ENCODE results near the gene OR4D2.
"Not testable (repeated sequence)": the region's sequence is repeated elsewhere in the genome, so short reads cannot be mapped to it uniquely, and the experiment has no call there.

OR4D2 gene

GRCh38 chr17:58166682-58167081, at the start of gene OR4D2:
OR4D2 (plus strand) TSS chr17:58166982; CDS start chr17:58169656, 2,674 bp downstream.
- DNase-seq: no peak

GRCh38 chr17:58117382-58117781, 49.4 kb upstream of the OR4D2 start:
- DNase-seq: no peak

- DNase-seq: no peak
These were observed 47.3 kb upstream of the OR4D2 start for GRCh38 chr17:58119491-58119890.

DNA sequence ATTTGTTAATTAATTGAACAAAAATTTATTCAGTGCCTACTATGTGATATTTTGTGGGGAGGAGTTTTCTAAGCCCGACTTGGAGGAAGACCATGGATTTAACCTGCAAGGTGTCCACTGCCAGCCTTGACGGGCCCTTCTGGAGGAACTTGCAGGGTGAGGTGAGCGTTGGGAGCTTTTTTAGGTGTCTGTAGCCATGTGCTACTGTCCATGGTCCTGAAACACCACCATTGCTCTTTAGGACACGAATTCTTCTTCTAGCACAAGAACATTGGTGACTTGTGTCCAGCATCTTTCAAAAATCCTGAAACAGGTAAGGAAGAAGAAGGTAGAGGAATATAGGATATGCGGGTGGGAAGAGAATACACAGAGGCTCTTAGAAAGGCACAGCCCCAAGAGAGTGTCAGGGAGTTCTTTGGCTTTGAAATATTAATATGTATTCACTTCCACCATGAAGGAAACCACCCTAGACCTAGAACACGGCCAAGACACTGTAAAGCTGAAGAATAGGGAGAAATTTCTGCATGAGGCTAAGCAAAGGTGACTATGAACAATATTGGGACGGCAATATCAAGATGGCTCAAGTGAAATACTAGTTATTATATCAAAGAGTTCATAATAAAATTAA, 46.5 kb upstream of the OR4D2 start:
- DNase-seq: peak; percentile 14

DNA sequence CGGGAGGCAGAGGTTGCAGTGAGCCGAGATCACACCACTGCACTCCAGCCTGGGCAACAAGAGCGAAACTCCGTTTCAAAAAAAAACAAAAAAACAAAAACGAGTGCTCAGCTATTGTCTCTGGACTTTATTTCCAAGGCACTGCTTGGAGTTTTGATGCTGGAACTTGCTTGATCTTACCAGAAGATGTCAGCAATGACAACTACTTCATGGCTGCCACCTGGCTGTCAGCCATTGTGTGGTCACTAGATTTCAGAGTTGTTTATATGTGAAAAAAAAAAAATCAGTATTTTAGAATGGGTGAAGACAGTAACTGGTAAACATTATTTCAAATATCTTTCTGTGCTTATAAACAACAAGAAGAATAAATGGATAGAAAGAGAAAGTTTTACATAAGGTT, 44.9 kb upstream of the OR4D2 start:
- DNase-seq: peak; percentile 43

GRCh38 chr17:58127846-58128245, 38.9 kb upstream of the OR4D2 start:
- DNase-seq: no peak

DNA sequence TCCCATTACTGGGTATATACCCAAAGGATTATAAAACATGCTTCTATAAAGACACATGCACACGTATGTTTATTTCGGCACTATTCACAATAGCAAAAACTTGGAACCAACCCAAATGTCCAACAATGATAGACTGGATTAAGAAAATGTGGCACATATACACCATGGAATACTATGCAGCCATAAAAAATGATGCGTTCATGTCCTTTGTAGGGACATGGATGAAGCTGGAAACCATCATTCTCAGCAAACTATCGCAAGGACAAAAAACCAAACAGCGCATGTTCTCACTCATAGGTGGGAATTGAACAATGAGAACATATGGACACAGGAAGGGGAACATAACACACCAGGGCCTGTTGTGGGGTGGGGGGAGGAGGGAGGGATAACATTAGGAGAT, 34.1 kb upstream of the OR4D2 start:
- not testable (repeated sequence) for DNase-seq

- DNase-seq: no peak
These were observed 30.0 kb upstream of the OR4D2 start for GRCh38 chr17:58136669-58137279.

GRCh38 chr17:58141505-58141904, 25.3 kb upstream of the OR4D2 start:
- DNase-seq: no peak

DNA sequence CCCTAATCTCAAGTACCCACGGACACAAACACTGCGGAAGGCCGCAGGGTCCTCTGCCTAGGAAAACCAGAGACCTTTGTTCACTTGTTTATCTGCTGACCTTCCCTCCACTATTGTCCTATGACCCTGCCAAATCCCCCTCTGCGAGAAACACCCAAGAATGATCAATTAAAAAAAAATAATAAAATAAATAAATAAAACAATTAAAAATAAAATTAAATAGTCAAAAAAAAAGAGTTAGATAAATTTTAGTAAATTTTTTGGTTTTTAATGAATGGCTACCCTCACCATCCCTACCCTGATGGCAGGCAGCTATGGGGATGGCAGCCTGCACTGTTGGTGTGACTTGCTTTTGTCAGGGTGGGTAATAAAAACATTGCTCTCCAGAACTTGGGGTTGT, 23.4 kb upstream of the OR4D2 start:
- not testable (repeated sequence) for DNase-seq

DNA sequence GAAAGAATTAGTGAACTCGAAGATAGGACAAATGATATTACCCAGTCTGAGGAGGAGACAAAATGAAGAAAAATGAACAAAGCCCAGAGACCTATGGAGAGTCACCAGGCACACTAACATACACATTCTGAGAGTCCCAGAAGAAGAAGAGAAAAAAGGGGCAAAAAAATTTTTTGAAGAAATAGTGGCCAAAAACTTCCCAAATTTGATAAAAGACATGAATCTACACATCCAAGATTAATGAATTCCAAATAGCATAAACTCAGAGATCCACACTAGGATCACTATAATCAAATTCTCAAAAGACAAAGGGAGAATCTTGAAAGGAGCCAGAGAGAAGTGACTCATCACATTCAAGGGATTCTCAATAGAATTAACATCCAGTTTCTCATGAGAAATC, 22.0 kb upstream of the OR4D2 start:
- DNase-seq: no peak

DNA sequence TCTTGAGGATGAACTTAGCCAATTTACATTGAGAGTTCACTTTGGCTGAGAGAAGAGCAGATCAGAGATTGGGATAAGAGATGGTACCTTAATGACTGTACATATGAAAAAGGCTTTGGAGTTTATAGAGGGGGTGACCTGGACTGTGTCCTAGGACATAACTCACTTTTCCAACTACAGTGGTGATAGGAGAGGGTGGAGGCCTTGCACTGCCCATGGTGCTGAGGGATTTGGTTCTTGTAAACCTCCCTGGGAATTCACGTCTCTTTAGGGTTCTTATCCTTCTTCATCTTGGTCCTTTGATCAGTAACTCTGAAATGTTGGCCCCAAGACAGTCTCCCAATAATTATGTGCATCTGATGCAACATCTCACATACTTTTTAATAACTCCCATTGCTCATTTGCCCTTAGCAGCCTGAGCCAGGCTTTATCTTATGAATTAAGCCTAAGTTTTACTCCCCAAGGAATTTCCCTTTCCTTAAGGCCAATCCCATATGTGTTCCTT, 18.8 kb upstream of the OR4D2 start, which contains the start of gene OR4D1:
OR4D1 (plus strand) TSS at position 455 of the 505 bp plus-strand sequence. CDS start 6,770 bp downstream, outside the sequence.
- DNase-seq: no peak

- DNase-seq: no peak
These were observed 18.2 kb upstream of the OR4D2 start for GRCh38 chr17:58148609-58149008.

DNA sequence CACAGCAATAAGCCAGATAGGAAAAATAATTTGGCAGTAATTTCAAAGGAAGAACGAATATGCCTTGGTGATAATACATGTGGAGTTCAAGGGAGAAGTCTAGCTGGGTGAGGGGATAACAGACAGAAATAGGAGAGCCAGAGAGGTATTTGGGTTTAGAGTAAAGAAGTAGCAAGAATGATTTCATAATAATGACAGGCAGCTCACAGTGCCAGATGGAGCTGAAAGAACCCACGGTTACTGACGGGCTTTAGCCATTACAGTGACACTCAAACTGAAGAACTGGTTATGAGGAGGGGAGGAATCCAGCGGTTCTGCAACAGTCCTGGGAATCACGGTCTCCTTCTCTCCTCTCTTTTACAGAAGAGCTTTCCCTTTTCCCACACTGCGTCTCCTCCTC, 16.4 kb upstream of the OR4D2 start:
- no peak for DNase-seq

- DNase-seq: peak; percentile 82
These were observed 13.7 kb upstream of the OR4D2 start for GRCh38 chr17:58153046-58153445.

DNA sequence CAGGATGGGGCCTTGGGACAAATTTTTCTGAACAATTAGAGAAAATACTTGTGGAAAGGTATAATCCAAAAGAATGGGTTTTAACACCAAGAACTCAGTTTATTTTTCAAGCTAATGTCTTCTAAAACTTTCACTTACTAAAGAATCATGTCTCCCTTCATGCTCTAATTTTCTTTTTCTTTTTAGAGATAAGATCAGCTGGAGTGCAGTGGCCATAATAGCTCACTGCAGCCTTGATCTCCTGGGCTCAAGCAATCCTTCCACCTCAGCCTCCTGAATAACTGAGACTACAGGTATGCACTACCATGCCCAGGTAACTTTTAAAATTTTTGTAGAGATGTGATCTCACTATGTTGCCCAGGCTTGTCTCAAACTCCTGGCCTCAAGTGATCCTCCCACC, 13.1 kb upstream of the OR4D2 start:
- DNase-seq: no peak

GRCh38 chr17:58156839-58157803, 9.7 kb upstream of the OR4D2 start:
- no peak for DNase-seq

DNA sequence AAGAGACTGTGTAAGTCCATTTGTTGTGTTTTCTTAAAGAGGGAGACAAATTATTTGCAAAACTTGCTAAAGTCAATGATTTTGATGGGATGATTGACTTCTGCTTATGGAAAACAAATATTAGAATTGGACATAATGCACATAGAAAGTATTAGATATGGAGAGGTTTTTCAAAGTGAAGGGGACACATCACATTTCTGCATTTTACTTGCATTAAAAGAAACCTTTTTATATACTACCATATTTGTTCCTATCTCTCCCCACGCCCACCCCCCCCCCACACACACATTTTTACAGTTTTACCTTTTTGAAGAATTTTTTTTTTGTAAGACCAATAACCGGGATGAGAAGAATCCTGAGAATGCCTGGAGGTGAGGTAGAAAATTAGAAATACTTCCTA, 8.6 kb upstream of the OR4D2 start:
- no peak for DNase-seq

- no peak for DNase-seq
These were observed 5.2 kb upstream of the OR4D2 start for GRCh38 chr17:58161566-58161965.

DNA sequence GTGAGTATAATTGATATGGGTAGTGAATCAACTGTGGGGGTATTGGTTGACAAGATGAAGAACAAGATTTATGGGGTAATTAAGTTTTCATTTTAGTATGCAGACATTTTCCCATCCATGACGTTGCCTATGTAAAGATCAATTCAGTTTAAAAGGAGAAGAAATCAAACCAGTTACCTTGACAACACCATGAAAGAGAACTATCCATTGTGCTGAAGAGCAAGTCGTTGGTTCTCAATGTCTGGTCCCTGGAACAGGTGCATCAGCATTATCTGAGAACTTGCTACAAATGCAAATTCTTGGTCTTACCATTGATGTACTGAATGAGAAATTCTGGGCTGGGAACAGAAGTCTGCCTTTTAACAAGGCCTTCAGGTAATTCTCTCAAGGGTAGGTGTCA, 801 bp upstream of the OR4D2 start:
- no peak for DNase-seq

DNA sequence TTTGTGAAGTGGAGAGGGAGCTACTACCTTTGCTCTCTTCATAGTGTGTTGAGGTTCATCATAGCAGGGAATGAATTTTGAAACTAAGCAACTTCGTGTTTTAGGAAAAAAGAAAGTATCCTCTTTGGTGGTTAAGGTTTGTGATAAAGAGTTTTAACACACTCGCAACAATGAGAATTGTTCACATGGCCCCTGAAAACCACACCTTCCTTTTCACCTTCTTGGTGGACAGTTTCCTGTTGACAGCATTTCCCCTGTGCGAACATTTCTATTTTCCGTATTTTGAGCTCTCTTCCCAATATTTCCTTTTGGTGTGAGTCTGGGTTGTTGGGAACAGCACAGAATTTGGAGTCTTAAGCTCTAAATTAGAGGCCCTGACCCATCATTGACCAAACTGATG, 3.8 kb downstream of the OR4D2 start:
- no peak for DNase-seq

DNA sequence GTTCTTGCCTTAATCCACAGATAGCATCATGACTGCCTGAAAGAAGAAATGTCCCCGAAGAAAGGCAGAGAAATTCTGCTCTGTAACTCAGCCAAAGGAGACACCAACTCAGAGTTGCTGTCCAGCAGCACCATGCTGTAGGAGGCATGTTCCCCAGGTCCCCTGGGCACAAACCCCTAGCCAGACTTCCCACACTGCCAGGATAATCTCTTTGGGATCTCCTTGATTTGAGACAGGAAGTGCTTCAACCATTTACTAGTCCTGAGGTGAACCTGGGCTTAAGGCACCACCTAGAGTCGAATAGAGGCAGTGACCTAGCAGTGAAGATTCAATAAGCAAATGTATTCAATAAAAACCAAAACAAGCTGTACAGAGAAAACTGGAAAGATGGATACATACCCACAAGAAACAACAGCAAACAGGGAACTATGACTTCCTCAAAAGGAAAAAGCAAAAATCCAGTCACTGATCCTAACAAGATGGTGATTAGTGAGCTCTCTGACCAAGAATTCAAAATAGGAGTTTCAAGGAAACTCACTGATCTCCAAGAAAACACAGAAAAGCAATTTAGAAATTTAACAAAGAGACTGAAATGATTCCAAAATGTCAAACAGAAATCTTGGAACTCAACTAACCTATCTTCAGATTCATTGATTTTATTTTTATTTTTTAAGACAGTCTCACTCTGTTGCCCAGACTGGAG, 5.7 kb downstream of the OR4D2 start:
- DNase-seq: peak; percentile 10

- no peak for DNase-seq
These were observed 8.1 kb downstream of the OR4D2 start for GRCh38 chr17:58174871-58175270.
